RKO (cell line): ENCODE data around the gene GNPAT.
A peak's percentile ranks its signal among the peaks of the same experiment; 100 is the strongest.

ENCODE experiments used
- DNase-seq: peaks from one replicate; pipeline ENCODE4 v3.0.0-alpha.2; 2016; ENCODE audit warnings: low spot score

GNPAT gene

DNA sequence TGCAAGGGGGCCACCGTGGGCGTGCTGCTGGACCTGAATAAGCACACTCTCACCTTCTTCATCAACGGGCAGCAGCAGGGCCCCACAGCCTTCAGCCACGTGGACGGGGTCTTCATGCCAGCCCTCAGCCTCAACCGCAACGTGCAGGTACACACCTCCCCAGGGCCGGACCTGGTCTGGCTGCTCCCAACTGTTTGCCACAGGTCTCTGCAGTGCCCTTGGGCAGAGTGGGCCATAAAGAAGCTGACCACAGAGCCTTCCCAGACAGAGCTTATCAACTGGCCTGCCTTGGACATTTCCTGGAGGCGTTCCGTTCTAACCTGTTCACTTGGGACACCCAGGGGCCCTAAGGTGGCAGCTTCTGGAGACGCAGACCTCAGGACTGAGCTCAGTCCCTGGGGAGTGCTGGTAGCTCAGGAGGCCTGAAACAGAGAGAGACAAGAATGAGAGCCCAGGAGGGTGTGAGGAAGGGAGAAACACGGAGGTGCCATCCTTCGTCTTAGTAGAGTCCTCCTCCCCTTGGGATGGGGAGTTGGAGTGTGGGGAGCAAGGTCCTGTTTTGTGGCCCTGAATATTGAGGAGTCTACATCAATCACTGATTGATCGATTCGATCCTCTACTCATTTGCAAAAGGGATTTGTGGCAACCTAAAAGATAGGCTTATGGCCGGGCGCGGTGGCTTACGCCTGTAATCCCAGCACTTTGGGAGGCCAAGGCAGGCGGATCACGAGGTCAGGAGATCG is 27.0 kb upstream of the GNPAT start:
- no peak for DNase-seq

DNA sequence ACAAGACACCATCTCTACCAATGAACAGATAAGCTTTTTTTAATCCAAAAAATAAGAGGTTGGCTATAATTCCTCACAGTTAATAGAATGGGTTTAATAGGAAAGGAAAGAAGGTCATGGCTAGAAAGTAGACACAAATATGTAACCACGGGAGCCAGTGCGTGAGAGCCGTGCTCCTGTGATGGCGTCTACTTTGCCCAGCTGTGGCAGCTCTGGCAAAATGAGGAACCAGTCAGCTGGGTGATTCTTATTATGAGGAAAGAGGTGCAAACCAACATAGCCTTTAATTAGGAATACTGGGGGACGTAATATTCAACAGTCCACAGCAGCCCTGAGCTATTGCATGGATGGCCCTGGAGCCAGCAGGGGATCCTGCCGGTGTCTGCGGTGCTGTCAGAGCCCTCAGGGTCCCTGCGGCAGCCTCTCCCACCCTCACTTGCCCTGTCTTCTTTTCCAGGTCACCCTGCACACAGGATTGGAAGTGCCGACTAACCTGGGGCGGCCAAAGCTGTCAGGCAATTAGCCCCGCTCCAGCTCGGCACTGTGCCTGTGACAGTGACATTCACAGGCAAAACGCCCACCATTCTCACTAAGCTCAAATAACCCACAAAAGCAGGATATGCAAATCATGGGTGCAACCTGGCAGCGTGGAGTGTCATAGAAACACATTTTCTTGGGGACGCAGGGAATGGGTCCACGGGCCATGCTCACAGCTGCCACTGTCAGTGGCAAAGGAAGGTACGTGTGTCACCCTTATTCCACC is 25.9 kb upstream of the GNPAT start:
- no peak for DNase-seq

DNA sequence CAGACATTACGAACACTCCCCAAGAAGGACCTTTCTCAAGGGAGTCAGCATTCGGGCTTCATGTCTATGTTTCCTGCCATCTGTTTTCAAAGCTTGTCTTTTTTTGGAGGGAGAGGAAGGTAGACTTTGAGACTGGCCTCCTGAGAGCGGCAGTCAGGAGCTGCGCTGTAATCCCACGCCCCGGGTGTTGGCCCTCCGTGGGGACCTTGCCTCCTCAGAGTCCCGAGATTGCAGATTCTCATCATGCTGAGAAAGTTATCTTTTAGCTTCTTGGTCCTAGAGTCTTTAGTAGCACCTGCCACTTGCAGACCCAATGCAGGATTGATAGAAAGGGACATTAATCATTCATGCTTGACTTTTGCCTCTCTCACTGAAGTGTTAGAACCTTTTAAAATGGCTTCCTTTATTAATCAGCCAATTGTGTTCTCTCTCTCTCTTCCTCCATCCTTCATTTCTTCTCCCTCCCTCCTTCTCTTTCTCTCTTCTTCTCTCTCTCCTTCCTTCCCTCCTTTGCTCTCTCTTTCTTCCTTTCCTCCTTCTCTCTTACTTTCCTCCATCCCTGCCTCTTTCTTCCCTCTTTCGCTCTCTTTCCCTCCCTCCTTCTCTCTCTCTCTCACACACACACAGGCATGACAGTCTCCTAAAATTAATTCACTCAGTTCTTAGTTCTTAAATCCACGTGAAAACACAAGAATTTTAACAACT is 25.2 kb upstream of the GNPAT start:
- no peak for DNase-seq

DNA sequence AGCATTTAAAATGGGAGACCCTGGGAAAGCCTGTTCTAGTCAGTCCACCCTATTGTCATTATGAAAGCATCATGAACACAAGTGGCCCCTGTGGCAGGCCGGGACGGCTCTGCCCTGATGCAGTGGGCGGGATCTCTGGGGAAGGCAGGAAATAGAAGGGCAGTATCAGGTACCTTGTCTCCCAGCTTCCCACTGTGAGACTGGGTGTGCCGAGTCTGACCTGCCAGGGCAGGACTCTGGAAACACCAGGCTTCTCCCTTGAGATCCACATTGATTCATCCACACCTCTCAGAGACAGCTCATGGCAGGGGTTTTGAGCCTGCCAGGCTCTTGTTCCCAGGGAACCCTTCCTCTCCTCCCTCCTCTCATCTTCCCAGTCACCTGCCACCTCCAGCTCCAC is 24.5 kb upstream of the GNPAT start:
- no peak for DNase-seq

GRCh38 chr1:231217056-231217455 is 24.0 kb upstream of the GNPAT start:
- DNase-seq: no peak

DNA sequence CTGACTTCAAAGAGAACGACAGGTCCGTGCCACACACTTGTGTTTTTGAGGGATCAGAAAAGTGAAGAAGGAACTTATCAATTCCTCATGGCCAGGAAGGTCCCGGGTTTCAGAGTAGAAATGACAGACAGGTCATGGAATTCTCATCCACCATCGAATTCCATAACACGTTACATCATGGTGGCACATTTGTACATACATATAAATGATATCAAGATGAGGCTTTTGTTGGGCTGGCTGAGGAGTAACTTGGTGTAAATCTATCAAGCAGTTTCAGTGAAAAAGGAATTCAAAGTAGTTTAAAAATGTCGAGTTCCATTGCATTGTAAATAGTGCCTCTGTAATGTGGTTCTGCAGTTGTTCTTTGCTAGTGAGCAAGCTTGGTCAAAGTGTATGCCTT is 22.9 kb upstream of the GNPAT start:
- no peak for DNase-seq

- no peak for DNase-seq
Measured at GRCh38 chr1:231219422-231220401, 21.3 kb upstream of the GNPAT start.

DNA sequence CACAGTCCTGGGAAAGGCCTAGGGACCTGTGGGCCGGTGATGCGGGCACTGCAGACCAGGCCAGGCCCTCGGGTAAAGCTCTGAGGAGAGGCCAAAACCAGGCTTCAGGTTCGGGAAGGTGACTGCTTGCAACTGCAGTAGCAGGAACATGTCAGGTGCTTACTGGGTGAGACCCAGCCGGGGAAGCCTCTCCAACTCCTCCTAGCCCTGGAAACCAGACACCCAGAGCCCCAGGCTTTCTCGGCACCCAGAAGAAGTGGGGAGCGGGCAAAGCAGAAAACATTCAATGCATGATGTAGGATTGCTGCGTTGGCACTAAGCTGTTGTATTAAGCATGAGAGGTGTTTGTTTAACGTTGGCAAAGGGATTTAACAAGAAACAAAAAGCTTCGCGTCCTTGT is 20.2 kb upstream of the GNPAT start:
- DNase-seq: no peak

GRCh38 chr1:231226156-231226555 is 14.9 kb upstream of the GNPAT start:
- DNase-seq: no peak

- no peak for DNase-seq
Measured at GRCh38 chr1:231231511-231231910, 9.5 kb upstream of the GNPAT start.

- DNase-seq: no peak
Measured at GRCh38 chr1:231232870-231233734, 7.9 kb upstream of the GNPAT start.

GRCh38 chr1:231233735-231234417 is 7.1 kb upstream of the GNPAT start:
- no peak for DNase-seq

- DNase-seq: no peak
Measured at GRCh38 chr1:231234506-231234905, 6.5 kb upstream of the GNPAT start.

GRCh38 chr1:231235526-231236207 is 5.3 kb upstream of the GNPAT start:
- no peak for DNase-seq

- no peak for DNase-seq
Measured at GRCh38 chr1:231236208-231236591, 4.8 kb upstream of the GNPAT start.

DNA sequence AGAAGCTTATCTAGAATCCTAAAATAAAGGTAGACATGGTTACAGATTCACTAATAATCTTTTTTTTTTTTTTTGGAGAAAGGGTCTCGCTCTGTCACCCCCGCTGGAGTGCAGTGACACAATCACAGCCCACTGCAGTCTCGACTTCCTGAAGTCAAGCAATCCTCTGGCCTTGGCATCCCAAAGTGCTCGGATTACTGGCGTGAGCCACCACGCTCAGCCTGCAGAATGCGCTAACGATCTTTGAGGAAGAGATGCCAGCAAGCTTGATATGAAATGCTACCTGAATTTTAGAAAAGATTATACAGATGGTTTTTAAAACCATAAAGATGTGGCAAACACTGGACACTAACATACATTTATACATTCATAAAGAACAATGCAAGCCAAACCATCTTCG is 4.1 kb upstream of the GNPAT start:
- no peak for DNase-seq

DNA sequence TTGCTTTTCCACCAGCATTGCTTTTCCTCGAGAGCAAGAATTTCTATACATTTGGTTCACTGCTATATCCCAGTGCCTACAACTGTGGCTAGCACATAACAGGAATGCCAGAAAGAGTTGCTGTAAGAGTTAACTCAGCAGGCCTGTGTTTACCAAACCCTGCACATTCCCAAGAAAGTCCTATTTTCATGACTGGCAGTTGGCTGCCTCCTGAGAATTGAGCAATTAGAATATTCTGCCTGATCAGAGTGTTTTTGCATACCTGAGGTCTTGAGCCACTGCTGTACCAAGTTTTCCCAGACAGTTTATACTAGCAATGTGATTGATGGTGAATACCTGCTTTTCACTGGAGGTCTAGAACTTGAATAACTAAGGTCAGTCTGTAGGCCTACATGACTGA is 2.7 kb upstream of the GNPAT start:
- DNase-seq: no peak

GRCh38 chr1:231240531-231240882 is 505 bp upstream of the GNPAT start:
- DNase-seq: peak; percentile 32

- DNase-seq: peak; percentile 22
Measured at GRCh38 chr1:231241750-231242149, 738 bp downstream of the GNPAT start.
